GM12864 (cell line): ENCODE data around the gene HOXB8.

ENCODE experiments used
- DNase-seq: peaks from one replicate; pipeline ENCODE4 v3.0.0-alpha.2; 2011; ENCODE audit warnings: low read depth
- H3K4me3 ChIP-seq: 2 replicates; pipeline ENCODE4 v1.5.1; 2011; ENCODE audit warnings: mild to moderate bottlenecking, low read depth, low read length, control low read depth
- CTCF ChIP-seq: IDR thresholded peaks from 2 replicates; pipeline ENCODE4 v1.5.1; 2011; ENCODE audit warnings: low read depth, mild to moderate bottlenecking, moderate library complexity, low read length, control low read depth, inconsistent platforms; ENCODE audit errors: missing control alignments

The HOXB8 gene

GRCh38 chr17:48630925-48631692, 16.0 kb upstream of the HOXB8 start:
- H3K4me3 ChIP-seq = no peak overlapping the region
- no peak for DNase-seq
- no peak for TF ChIP-seq CTCF

GRCh38 chr17:48630009-48630924, 15.2 kb upstream of the HOXB8 start:
- DNase-seq = no peak
- no peak for TF ChIP-seq CTCF
- H3K4me3 ChIP-seq = no peak overlapping the region

GRCh38 chr17:48629411-48629759, 14.3 kb upstream of the HOXB8 start:
- TF ChIP-seq CTCF = no peak

GRCh38 chr17:48628649-48629410, 13.7 kb upstream of the HOXB8 start:
- H3K4me3 ChIP-seq = no peak overlapping the region
- no peak for TF ChIP-seq CTCF
- DNase-seq = no peak

More at GRCh38 chr17:48629411-48629759, 14.3 kb upstream of the HOXB8 start:
- no peak for DNase-seq
- no peak overlapping the region for H3K4me3 ChIP-seq

- H3K4me3 ChIP-seq = no peak overlapping the region
- no peak for TF ChIP-seq CTCF
- no peak for DNase-seq
Observed at GRCh38 chr17:48627623-48628521, 12.8 kb upstream of the HOXB8 start.

GRCh38 chr17:48627118-48627597, 12.1 kb upstream of the HOXB8 start:
- H3K4me3 ChIP-seq = no peak overlapping the region
- no peak for DNase-seq
- no peak for TF ChIP-seq CTCF
